Neural cell (in vitro differentiated cells): ENCODE results near the gene MPHOSPH9.

Source experiments
- EP300 ChIP-seq: fragments of 450-650 bp; conservative IDR thresholded peaks from 2 replicates; pipeline ENCODE4 v1.6.1; 2014; ENCODE audit warnings: antibody characterized with exemption, mild to moderate bottlenecking, moderate library complexity; ENCODE audit not compliant: poor library complexity, severe bottlenecking
- EZH2 ChIP-seq: fragments of 200-600, 300-800 bp; shearing (Covaris generic), sonication (generic); IDR thresholded peaks from 2 replicates; pipeline ENCODE4 v1.6.1; 2014; ENCODE audit warnings: antibody characterized with exemption, low read length, borderline replicate concordance, mild to moderate bottlenecking; ENCODE audit not compliant: insufficient read depth, poor library complexity, severe bottlenecking
- MXI1 ChIP-seq: fragments of 450-650 bp; conservative IDR thresholded peaks from 2 replicates; pipeline ENCODE4 v1.6.1; 2014; ENCODE audit warnings: antibody characterized with exemption, mild to moderate bottlenecking; ENCODE audit not compliant: poor library complexity, severe bottlenecking
- POLR2AphosphoS5 ChIP-seq: IDR thresholded peaks from 2 replicates; pipeline ENCODE4 v1.6.1; 2012
- RAD21 ChIP-seq: fragments of 450-650 bp; conservative IDR thresholded peaks from 2 replicates; pipeline ENCODE4 v1.6.1; 2014; ENCODE audit warnings: antibody characterized with exemption, mild to moderate bottlenecking, moderate library complexity
- SMC3 ChIP-seq: fragments of 450-650 bp; conservative IDR thresholded peaks from 2 replicates; pipeline ENCODE4 v1.6.1; 2014; ENCODE audit warnings: antibody characterized with exemption, mild to moderate bottlenecking, moderate library complexity; ENCODE audit not compliant: poor library complexity
- TAF1 ChIP-seq: IDR thresholded peaks from 2 replicates; pipeline ENCODE4 v1.6.1; 2012; ENCODE audit warnings: low read depth
- TF ChIP-seq, protein P1 (sequence below): fragments of 450-650 bp; IDR thresholded peaks from 2 replicates; pipeline ENCODE4 v1.5.1; 2014; ENCODE audit warnings: antibody characterized with exemption, mild to moderate bottlenecking, moderate library complexity; ENCODE audit not compliant: poor library complexity, severe bottlenecking
- TF ChIP-seq, protein P2 (sequence below): IDR thresholded peaks from 2 replicates; pipeline ENCODE4 v1.6.1; 2012; ENCODE audit warnings: borderline replicate concordance

DNA sequence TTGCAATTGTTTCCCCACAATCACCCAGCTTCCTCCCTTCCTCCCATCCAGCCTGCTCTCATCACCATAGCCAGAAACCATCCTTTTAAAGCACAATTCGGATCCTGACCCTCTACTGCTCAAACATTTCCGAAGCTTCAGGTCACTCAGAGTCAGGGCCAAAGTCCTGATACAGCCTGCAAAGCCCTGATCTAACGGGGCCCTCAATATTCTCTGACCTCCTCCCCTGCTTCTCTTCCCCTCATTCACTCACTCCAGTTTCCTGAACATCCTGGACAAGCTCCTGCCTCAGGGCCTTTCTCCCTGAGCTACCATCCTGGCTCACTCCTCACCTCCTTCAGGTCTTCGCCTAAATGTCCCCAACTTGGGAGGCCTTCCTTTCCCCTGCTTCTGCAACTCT lies 128.1 kb downstream of the MPHOSPH9 start:
- TF ChIP-seq, protein P1, sequence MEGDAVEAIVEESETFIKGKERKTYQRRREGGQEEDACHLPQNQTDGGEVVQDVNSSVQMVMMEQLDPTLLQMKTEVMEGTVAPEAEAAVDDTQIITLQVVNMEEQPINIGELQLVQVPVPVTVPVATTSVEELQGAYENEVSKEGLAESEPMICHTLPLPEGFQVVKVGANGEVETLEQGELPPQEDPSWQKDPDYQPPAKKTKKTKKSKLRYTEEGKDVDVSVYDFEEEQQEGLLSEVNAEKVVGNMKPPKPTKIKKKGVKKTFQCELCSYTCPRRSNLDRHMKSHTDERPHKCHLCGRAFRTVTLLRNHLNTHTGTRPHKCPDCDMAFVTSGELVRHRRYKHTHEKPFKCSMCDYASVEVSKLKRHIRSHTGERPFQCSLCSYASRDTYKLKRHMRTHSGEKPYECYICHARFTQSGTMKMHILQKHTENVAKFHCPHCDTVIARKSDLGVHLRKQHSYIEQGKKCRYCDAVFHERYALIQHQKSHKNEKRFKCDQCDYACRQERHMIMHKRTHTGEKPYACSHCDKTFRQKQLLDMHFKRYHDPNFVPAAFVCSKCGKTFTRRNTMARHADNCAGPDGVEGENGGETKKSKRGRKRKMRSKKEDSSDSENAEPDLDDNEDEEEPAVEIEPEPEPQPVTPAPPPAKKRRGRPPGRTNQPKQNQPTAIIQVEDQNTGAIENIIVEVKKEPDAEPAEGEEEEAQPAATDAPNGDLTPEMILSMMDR: no peak
- no peak for TF ChIP-seq EZH2
- no peak for TF ChIP-seq RAD21
- TF ChIP-seq SMC3: no peak
- TF ChIP-seq POLR2AphosphoS5: no peak
- TF ChIP-seq EP300: no peak
- TF ChIP-seq TAF1: no peak
- TF ChIP-seq MXI1: no peak
- TF ChIP-seq, protein P2, sequence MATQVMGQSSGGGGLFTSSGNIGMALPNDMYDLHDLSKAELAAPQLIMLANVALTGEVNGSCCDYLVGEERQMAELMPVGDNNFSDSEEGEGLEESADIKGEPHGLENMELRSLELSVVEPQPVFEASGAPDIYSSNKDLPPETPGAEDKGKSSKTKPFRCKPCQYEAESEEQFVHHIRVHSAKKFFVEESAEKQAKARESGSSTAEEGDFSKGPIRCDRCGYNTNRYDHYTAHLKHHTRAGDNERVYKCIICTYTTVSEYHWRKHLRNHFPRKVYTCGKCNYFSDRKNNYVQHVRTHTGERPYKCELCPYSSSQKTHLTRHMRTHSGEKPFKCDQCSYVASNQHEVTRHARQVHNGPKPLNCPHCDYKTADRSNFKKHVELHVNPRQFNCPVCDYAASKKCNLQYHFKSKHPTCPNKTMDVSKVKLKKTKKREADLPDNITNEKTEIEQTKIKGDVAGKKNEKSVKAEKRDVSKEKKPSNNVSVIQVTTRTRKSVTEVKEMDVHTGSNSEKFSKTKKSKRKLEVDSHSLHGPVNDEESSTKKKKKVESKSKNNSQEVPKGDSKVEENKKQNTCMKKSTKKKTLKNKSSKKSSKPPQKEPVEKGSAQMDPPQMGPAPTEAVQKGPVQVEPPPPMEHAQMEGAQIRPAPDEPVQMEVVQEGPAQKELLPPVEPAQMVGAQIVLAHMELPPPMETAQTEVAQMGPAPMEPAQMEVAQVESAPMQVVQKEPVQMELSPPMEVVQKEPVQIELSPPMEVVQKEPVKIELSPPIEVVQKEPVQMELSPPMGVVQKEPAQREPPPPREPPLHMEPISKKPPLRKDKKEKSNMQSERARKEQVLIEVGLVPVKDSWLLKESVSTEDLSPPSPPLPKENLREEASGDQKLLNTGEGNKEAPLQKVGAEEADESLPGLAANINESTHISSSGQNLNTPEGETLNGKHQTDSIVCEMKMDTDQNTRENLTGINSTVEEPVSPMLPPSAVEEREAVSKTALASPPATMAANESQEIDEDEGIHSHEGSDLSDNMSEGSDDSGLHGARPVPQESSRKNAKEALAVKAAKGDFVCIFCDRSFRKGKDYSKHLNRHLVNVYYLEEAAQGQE: no peak
